Left lung (tissue), 10 donors: ENCODE results near the gene KL. TPM values are rescaled to one million over a fixed set of nuclear protein-coding genes. Genes with fewer than 3 reads are reported as not detected.

ENCODE experiments used
- ATAC-seq: fragments of 200-7000 bp; cut with Tn5 transposase; one replicate; pipeline ENCODE4 v1.9.1; 2020; ENCODE audit warnings: moderate library complexity
- DNase-seq, 4 donors: peaks; one replicate each; pipeline ENCODE4 v3.0.0-alpha.2; 2013 to 2020
- H3K27ac ChIP-seq, 2 donors: fragments of 200-600 bp; sonication (generic) in 1 of 2; one replicate each; pipeline versions ENCODE4 v1.5.0 to v1.8.0; 2020 to 2021
- H3K27me3 ChIP-seq, 2 donors: fragments of 200-600 bp; sonication (generic) in 1 of 2; one replicate each; pipeline versions ENCODE4 v1.5.0 to v1.8.0; 2020 to 2021
- H3K36me3 ChIP-seq, 2 donors: fragments of 200-600 bp; sonication (generic) in 1 of 2; one replicate each; pipeline versions ENCODE4 v1.5.0 to v1.8.0; 2020 to 2021
- H3K4me1 ChIP-seq, 2 donors: fragments of 200-600 bp; one replicate each; pipeline ENCODE4 v1.8.0; 2021
- H3K4me3 ChIP-seq, 2 donors: fragments of 200-600 bp; sonication (generic) in 1 of 2; one replicate each; pipeline versions ENCODE4 v1.5.0 to v1.8.0; 2020 to 2021; ENCODE audit warnings: mild to moderate bottlenecking in 1 of 2
- H3K9me3 ChIP-seq, 2 donors: fragments of 200-600 bp; sonication (generic) in 1 of 2; one replicate each; pipeline versions ENCODE4 v1.5.0 to v1.8.0; 2020 to 2021
- intact Hi-C, 2 donors: fragments of 100-400 bp; cut with DNase I; formaldehyde crosslinking; loops; one replicate each; pipeline versions ENCODE4 v1.11.2 to v1.14.2; 2022
- polyA plus RNA-seq, 6 donors: library from polyadenylated mRNA; unstranded; fragments of 120-200 nt; gene quantifications; one replicate each; pipeline ENCODE4 v1.2.1, GENCODE V29; 2013; ENCODE audit not compliant: insufficient read length in 6 of 6
- total RNA-seq, 2 donors: library from RNA; stranded (reverse); fragmentation: NEBNext Ultra II Directional; extraction: Animal tissue kit (Norgen Biotek cat#: 25700); gene quantifications; one replicate each; pipeline ENCODE4 v1.2.1, GENCODE V29; 2021
- TF ChIP-seq, protein P1 (sequence below), 2 donors: fragments of 200-600 bp; sonication (generic) in 1 of 2; IDR thresholded peaks; one replicate each; pipeline versions ENCODE4 v1.5.0 to v1.8.0; 2021; ENCODE audit warnings: antibody characterized with exemption in 2 of 2
- donor health status: DM: no; HTN: yes; CAD: no.
- donor health status: DM: no; HTN: no; CAD: no.

KL gene
- total and polyA plus RNA-seq, 8 donors: 2.8 to 8.6 (median 8.0) TPM

DNA sequence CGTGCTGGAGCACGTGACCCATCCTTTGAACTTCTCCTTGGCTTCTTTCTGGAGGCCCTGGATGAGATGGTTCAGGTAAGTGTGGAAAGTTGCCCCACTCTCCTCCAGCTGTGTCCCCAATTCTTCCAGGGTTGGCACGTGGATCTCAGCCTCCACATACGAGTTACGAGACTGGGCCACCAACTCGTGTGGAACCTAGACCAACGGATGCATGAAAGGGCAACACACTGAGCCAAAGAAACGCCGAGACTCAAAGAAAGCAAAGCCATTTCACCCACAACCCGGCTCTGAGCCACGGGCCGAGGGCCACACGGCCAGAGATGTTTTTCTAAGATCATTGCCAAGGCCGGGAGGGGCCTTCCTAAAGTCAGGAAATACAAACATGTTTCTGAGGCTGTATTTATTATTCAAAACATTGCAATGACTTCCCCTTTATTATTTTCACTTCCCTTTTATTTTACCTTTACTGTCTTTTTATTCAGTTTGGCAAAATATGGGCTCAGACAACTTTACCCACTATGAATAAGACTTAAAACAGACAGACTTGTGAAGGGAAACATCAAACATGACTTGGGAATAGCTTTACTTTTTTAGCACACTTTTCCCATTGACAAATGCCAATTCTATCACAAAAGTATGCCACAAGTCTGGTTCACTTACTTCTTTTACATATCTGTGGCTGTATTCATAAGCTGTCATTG is 94.6 kb downstream of the KL start:
- Histone ChIP-seq H3K27me3 (no peaks in the 10 kb centered on the region), H3K36me3 (peaks cover 0 to 82% of the 10 kb centered on the region in 2 donors), H3K4me1 (peaks cover 13 to 27% of the 10 kb centered on the region in 2 donors), H3K9me3 (no peaks in the 10 kb centered on the region), H3K4me3 (no peak overlapping the region), H3K27ac (peak overlapping the region; percentile 46 to 76)
- TF ChIP-seq, protein P1, sequence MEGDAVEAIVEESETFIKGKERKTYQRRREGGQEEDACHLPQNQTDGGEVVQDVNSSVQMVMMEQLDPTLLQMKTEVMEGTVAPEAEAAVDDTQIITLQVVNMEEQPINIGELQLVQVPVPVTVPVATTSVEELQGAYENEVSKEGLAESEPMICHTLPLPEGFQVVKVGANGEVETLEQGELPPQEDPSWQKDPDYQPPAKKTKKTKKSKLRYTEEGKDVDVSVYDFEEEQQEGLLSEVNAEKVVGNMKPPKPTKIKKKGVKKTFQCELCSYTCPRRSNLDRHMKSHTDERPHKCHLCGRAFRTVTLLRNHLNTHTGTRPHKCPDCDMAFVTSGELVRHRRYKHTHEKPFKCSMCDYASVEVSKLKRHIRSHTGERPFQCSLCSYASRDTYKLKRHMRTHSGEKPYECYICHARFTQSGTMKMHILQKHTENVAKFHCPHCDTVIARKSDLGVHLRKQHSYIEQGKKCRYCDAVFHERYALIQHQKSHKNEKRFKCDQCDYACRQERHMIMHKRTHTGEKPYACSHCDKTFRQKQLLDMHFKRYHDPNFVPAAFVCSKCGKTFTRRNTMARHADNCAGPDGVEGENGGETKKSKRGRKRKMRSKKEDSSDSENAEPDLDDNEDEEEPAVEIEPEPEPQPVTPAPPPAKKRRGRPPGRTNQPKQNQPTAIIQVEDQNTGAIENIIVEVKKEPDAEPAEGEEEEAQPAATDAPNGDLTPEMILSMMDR (IDR thresholded peaks at IDR 0.05): no peak
- DNase-seq (no peak), ATAC-seq (peak; percentile 48)
- intact Hi-C loops: no loop called here

- peaks cover 13 to 27% of the 10 kb centered on the region in 2 donors for H3K4me1 ChIP-seq
- H3K27ac ChIP-seq: peak overlapping the region; percentile 46 to 76
- intact Hi-C loops: no loop called here
- no peaks in the 10 kb centered on the region for H3K27me3 ChIP-seq
- TF ChIP-seq, protein P1 (IDR thresholded peaks at IDR 0.05): no peak
- H3K4me3 ChIP-seq: no peak overlapping the region
- ATAC-seq: no peak
- H3K9me3 ChIP-seq: no peaks in the 10 kb centered on the region
- peaks cover 0 to 80% of the 10 kb centered on the region in 2 donors for H3K36me3 ChIP-seq
- no peak for DNase-seq
Observed at GRCh38 chr13:33111414-33112110, 95.3 kb downstream of the KL start.

DNA sequence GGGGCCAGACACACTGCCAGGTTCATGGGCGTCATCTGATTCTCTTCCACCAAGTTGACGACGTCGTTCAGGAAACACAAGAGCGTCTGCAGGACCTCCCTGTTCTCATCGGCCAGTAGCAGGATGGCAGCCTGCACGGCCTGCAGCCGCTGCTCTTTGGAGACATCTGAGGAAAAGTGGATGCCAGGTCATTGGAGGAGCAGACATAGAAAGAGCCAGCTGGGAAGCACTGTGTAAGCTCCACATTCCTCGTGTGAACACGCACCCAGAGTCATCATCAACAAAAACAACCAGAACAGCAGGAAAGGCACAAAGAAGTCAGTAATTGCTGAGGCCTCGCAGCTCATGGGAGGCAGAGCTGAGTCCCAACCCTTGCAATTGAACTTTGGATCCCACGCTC is 96.5 kb downstream of the KL start:
- no peaks in the 10 kb centered on the region for H3K9me3 ChIP-seq
- H3K4me1 ChIP-seq: peaks cover 13 to 27% of the 10 kb centered on the region in 2 donors
- TF ChIP-seq, protein P1 (IDR thresholded peaks at IDR 0.05): no peak
- no peak overlapping the region for H3K4me3 ChIP-seq
- H3K27ac ChIP-seq: peak overlapping the region in 1 of 2 donors; percentile 46
- H3K36me3 ChIP-seq: peaks cover 0 to 78% of the 10 kb centered on the region in 2 donors
- ATAC-seq (no peak), DNase-seq (no peak)
- intact Hi-C loops: no loop called here
- no peaks in the 10 kb centered on the region for H3K27me3 ChIP-seq

- ATAC-seq (no peak), DNase-seq (no peak)
- H3K27me3 ChIP-seq: no peaks in the 10 kb centered on the region
- no peak overlapping the region for H3K4me3 ChIP-seq
- TF ChIP-seq, protein P1 (IDR thresholded peaks at IDR 0.05): no peak
- peaks cover 0 to 79% of the 10 kb centered on the region in 2 donors for H3K36me3 ChIP-seq
- H3K9me3 ChIP-seq: no peaks in the 10 kb centered on the region
- H3K4me1 ChIP-seq: peaks cover 10 to 27% of the 10 kb centered on the region in 2 donors
- intact Hi-C loops: no loop called here
- no peak overlapping the region for H3K27ac ChIP-seq
Observed at GRCh38 chr13:33114146-33114545, 97.9 kb downstream of the KL start.

DNA sequence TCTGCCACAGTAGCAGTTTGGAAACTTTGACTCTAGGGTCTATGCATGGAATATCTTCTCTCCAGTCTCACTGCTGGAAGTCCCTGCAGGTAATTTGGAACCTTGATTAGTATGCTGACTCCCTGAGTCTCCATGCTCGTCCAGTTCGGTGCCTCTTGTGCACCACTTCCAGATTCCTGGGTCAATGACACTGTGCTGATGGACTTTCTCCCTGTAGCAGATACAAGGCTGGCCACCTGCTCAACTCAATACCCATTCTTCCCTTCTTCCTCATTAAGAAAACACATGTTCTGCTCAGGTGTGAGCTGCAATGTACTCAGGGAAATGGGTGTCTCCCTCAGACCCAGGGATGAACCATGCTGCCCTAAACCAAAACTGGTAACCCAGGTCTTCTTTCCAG is 99.1 kb downstream of the KL start:
- Histone ChIP-seq H3K27me3 (no peaks in the 10 kb centered on the region), H3K36me3 (peaks cover 0 to 75% of the 10 kb centered on the region in 2 donors), H3K4me1 (peaks cover 8 to 24% of the 10 kb centered on the region in 2 donors), H3K4me3 (no peak overlapping the region), H3K27ac (no peak overlapping the region), H3K9me3 (no peaks in the 10 kb centered on the region)
- TF ChIP-seq, protein P1 (IDR thresholded peaks at IDR 0.05): no peak
- intact Hi-C loops: no loop called here
- ATAC-seq: no peak
- no peak for DNase-seq
